Subcutaneous adipose tissue (tissue), 4 donors: ENCODE measurements around the gene TMEM40. TPM values are rescaled to one million over a fixed set of nuclear protein-coding genes. Genes with fewer than 3 reads are reported as not detected.

Source experiments
- total RNA-seq, 4 donors: library from RNA; depleted of rRNA; stranded (reverse); fragments of >200 nt; gene quantifications; one replicate each; pipeline ENCODE4 v1.1.0, GENCODE V29; 2016
- TF ChIP-seq, protein P1 (sequence below): fragments of 450-650 bp; IDR thresholded peaks from one replicate; pipeline ENCODE4 v1.5.1; 2016; ENCODE audit warnings: low read depth, mild to moderate bottlenecking, control low read depth, antibody characterized with exemption, moderate library complexity

TMEM40 gene
- total RNA-seq, 4 donors from 2014 or later, result not detected

DNA sequence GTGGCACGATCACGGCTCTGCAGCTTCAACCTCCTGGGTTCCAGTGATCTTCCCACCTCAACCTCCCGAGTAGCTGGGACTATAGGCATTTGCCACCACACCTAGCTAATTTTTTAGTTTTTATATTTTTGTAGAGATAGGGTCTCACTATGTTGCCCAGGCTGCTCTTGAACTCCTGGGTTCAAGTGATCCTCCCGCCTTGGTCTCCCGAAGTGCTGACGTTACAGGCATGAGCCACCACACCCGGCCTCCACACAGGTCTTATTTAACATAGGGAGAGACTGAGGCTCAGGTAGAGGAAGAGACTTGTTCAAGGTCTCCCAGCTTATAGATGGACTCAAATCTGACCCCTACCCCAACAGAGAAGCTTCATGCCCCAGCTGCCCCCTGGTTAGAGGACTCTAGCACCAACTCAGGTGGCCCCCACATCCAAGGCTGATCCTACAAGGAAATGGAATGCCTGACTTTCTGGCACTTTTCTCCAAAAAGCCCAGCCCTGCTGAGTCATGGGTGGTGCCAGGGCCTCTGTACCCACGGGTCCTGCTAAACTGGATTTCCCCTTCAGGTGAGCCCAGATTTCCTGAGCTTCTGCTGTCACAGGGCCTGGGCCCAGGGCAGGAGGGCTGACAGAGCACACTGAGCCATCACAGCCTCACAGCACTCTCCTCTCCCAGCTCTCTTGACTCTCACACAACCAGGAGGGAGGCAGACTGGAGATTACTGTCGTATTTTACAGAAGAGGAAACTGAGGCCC lies 5.6 kb downstream of the TMEM40 start:
- TF ChIP-seq, protein P1, sequence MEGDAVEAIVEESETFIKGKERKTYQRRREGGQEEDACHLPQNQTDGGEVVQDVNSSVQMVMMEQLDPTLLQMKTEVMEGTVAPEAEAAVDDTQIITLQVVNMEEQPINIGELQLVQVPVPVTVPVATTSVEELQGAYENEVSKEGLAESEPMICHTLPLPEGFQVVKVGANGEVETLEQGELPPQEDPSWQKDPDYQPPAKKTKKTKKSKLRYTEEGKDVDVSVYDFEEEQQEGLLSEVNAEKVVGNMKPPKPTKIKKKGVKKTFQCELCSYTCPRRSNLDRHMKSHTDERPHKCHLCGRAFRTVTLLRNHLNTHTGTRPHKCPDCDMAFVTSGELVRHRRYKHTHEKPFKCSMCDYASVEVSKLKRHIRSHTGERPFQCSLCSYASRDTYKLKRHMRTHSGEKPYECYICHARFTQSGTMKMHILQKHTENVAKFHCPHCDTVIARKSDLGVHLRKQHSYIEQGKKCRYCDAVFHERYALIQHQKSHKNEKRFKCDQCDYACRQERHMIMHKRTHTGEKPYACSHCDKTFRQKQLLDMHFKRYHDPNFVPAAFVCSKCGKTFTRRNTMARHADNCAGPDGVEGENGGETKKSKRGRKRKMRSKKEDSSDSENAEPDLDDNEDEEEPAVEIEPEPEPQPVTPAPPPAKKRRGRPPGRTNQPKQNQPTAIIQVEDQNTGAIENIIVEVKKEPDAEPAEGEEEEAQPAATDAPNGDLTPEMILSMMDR, result no peak

DNA sequence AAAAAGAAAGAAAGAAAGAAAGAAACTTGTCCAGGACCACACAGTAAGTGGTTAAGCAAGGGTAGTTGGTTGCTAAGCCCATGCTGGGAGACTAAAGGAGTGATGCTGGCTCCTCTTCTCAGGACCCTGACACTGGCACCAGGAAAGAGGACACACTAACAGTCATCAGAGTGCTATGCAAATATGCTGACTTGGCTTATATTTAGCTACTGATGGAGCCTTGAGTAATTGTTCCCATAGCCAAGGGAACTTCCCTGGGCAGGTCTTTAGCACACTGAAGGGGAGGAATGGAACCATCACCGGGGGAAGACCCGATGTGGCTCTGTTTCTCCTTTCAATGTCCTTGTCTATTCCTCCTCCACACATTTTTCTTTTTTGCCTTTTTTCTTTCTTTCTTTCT lies 6.2 kb downstream of the TMEM40 start:
- TF ChIP-seq, protein P1, result no peak

DNA sequence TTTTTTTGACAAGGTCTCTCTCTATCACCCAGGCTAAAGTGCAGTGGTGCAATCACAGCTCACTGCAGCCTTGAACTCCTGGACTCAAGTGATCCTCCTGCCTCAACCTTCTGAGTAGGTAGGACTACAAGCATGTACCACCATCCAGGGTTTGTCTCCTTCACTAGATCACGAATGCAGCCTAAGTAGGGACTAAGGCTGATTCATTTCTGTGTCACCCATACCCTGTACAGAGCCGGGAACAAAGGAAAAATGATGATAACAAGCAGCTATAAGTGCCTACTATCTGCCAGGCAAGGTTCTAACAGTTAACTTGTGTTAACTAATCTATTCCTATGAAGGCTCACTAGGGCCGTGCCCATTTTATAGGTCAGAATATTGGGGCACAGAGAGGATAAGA lies 7.0 kb downstream of the TMEM40 start:
- TF ChIP-seq, protein P1, result no peak

DNA sequence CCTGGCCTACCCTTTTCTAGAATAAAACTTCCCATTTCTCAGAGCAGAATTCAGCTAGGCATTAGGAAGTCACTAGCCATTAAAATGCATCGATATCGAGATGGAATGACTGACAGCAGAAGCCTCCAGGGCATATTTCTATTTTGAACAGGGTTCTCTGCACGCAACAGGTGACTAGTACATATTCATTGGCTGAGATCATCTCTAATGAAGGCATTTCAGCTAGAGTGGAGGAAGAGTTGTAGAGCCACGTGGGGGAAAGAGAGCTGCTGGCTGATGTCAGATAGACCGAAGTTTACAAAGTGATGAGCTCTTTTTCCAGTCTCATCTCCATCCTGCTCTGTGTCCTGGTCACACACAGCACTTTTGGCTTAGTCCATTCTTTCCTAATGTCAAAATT lies 7.5 kb downstream of the TMEM40 start:
- TF ChIP-seq, protein P1, result no peak

DNA sequence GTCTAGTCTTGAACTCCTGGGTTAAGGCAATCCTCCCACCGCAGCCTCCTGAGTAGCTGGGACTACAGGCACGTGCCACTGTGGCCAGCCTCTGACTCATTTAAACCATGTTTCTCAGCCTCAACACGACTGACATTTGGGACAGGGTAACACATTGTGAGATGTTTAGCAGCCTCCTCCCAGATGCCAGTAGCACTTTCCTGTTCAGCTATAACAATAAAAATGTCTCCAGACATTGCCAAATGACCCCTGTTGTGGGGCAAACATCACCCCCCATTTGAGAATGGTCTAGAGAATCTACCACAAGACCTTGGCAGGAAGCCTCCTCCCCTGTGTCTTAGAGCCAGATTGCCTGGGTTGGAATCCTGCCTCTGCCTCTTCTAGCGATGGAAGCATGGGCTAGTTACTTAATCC lies 8.4 kb downstream of the TMEM40 start:
- TF ChIP-seq, protein P1, result no peak

DNA sequence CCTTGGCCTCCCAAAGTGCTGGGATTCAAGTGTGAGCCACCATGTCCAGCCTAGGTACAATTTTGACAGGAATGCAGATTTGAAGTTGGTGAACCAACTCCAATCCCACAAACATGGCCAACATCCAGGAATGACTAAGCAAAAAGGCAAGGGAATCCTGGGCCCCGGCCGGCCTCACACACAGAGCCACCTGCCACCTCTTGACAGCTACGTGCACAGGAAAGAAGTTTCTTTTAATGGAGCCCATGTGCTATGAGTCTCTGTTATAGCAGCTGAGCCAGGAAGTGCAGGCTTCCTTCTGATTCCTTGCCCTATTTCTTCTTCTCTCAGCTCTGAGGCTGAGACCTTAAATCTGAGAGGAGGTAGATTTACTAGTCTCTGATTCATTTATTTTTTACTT lies 8.8 kb downstream of the TMEM40 start:
- TF ChIP-seq, protein P1, result no peak

DNA sequence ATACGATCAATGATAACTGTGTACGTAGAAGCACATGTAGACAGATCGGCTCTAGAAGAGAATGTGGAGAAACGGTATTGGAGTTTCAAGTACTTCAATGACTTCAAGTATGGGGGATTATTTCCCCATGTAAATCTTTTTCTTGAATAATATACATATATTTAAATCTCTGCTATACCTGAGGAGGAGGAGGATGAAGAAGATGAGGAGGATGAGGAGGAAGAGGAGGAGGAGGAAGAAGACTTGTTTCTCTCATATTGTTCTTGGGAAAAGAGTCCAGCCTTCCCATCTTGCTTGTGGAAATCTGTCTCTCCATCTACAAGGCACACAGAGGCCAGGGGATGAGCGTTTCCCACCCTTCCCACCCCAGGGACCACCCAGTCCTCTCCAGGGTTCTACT lies 10.6 kb downstream of the TMEM40 start:
- TF ChIP-seq, protein P1, result no peak
